GM12874 (cell line): ENCODE data around the gene HM13.

ENCODE experiments used
- TF ChIP-seq, protein P1 (sequence below): IDR thresholded peaks from 2 replicates; pipeline ENCODE4 v1.5.1; 2011; ENCODE audit warnings: low read depth, mild to moderate bottlenecking, control low read depth, low read length, moderate library complexity; ENCODE audit not compliant: insufficient read depth

Gene HM13

DNA sequence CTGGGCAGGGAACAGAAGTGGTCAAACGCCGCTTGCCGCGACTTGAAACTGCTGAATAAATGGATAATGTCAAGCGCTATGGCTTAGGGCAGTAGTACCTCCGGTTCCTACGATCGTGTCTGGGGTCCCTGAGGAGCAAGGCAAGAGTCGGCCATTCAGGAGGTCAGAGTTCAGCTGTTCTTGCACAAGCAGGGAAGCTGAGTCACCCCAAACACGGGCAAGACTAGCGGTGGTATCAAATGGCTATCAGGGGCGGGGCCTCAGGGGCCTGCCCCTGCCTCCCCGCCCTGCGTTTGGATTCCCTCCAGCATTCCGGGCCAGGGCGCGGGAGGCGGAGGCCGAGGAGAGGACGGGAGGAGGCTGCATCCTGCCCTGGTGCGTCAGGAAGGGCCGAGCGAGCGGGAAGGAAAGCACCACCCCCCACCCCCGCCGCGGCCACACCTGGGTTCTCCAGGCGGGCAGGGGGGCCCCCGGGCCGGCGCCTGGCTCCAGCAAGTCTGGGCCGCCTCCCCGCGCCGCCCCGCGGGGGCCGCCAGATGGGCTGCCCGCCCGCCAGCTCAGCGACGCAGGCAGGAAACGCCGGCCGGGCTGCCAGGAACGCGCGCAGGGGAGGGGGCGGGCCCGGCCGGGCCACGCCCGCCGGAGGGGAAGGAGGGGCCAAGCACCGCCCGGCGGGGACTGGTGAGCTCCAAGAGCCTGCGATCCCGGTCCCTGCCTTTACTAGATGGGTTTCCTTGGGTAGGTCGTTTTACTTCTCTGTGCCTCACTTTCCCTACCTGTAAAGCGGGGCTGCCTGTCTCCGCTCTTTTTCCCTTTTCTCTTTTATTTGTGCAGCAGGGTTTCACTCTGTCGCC is 58.7 kb downstream of the HM13 start:
- TF ChIP-seq, protein P1, sequence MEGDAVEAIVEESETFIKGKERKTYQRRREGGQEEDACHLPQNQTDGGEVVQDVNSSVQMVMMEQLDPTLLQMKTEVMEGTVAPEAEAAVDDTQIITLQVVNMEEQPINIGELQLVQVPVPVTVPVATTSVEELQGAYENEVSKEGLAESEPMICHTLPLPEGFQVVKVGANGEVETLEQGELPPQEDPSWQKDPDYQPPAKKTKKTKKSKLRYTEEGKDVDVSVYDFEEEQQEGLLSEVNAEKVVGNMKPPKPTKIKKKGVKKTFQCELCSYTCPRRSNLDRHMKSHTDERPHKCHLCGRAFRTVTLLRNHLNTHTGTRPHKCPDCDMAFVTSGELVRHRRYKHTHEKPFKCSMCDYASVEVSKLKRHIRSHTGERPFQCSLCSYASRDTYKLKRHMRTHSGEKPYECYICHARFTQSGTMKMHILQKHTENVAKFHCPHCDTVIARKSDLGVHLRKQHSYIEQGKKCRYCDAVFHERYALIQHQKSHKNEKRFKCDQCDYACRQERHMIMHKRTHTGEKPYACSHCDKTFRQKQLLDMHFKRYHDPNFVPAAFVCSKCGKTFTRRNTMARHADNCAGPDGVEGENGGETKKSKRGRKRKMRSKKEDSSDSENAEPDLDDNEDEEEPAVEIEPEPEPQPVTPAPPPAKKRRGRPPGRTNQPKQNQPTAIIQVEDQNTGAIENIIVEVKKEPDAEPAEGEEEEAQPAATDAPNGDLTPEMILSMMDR: no peak

GRCh38 chr20:31573555-31574321 is 59.5 kb downstream of the HM13 start:
- TF ChIP-seq, protein P1: no peak

DNA sequence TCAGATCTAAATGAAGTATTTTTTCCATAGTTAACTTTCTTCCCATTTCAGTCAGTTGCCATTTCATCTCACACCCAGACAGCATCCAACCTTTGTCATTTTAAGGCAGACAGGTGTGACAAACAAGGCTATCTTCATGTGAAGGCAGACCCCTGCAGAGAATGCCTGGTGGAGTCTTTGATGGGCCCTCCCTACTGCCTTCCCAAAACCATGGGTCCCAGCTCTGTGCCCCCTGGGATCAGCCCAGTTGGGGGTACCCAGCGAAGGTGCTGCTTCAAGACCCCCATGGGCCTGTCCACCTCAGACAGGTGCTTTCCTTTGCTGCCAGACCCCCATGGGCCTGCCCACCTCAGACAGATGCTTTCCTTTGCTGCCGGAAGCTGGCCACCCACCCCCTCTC is 62.5 kb downstream of the HM13 start:
- TF ChIP-seq, protein P1: no peak

DNA sequence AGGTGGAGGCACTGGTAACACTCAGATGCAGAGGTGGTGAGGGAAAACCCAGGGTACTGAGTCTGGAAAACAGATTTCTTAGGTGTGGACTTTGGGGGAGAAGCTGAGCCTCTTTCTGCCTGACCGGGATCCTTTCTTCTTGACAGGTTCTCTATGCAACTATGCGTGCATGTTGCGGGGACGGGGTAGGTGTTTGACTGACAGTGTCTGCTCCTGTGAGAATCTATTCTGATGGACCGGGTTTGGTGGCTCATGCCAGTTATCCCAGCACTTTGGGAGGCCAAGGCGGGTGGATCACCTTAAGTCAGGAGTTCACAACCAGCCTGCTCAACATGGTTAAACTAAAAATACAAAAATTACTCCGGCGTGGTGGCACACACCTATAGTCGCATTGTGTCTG is 63.0 kb downstream of the HM13 start:
- TF ChIP-seq, protein P1: no peak

DNA sequence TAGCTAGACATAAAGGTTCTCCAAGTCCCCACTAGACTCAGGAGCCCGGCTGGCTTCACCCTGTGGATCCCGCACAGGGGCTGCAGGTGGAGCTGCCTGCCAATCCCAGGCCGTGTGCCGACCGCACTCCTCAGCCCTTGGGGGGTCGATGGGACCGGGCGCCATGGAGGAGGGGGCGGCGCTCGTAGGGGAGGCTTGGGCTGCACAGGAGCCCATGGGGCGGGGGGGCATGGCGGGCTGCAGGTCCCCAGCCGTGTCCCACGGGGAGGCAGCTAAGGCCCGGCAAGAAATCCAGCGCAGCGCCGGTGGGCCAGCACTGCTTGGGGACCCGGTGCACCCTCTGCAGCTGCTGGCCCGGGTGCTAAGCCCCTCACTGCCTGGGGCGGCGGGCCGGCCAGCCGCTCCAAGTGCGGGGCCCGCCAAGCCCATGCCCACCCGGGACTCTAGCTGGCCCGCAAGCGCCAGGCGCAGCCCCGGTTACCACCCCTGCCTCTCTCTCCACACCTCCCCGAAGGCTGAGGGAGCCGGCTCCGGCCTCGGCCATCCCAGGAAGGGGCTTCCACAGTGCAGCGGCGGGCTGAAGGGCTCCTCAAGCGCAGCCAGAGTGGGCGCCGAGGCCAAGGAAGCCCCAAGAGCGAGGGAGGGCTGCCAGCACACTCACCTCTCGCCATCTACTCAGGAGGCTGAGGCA is 64.4 kb downstream of the HM13 start:
- TF ChIP-seq, protein P1: no peak

- TF ChIP-seq, protein P1: no peak
These were observed 65.0 kb downstream of the HM13 start for GRCh38 chr20:31579245-31579644.

DNA sequence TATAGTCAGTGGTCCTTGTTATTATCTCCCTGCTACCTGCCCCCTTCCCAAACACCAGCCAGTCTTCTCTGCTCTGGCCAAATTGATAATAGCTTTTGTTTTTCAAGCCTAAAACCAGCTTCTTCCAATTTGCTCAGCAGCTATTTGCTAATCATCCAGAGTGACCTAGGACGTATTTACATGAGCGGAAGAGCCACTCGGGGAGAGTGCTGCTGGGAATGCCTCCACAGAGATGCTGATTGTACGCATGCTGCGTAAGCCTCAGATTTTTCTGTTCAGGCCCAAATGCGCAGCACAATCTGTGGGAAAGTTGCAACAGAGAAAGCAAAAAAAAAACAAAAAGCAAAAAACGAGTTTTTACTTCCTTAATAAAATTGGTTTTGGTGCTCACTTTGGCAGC is 66.5 kb downstream of the HM13 start:
- TF ChIP-seq, protein P1: no peak
